Measurements from ENCODE around the gene RTKN2.

The RTKN2 gene

DNA sequence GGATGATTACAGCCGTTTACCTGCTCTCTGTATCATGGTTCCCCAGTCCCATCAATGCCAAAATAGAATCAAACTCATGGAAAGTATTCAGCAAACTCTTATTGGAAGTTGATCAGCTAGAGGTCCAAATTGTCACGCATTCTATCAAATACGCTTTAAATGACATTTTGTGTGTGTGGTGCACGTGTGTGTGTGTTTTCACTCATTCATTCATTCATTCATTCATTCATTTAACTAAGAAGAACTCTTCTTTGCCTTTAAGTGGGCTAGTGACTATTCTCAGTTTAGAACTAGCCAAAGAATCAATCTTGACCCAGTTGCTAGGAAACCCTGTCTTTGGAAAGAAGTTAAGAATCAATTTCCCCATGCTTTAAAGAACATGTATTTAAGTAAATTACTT, 102.8 kb downstream of the RTKN2 start:
- no peaks in the 10 kb centered on the region for H3K4me1 ChIP-seq (ENCODE audit: control insufficient read depth, insufficient read depth, low read length)
- no peaks in the 10 kb centered on the region for H3K27me3 ChIP-seq (ENCODE audit: control insufficient read depth, insufficient read depth, low read length)
- H3K4me3 ChIP-seq (ENCODE audit: low read depth, low read length): no peak overlapping the region
- H3K9ac ChIP-seq (ENCODE audit: low read depth, low read length): no peak overlapping the region
- no peaks in the 10 kb centered on the region for H3K9me3 ChIP-seq (ENCODE audit: control insufficient read depth, insufficient read depth, low read length)
- no peaks in the 10 kb centered on the region for H3K36me3 ChIP-seq (ENCODE audit: control insufficient read depth, insufficient read depth, low read length)

DNA sequence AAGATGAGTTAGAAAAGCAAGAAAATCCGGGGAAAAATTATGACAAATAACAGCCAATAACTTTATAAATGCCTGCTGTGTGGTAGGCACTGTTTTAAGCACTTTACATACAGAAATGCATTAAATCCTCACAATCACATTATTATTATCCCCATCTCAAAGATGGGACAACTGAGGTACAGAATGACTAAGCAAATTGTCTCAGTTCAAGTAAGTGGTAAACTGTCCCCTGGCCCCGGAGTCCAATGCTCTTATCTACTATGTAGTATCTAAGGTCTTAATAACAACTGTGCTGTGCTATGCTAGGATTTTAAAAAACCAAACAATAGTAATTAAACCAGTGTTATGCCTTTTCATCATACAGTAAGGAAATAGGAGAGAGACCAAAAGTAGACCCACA, 105.6 kb downstream of the RTKN2 start:
- Histone ChIP-seq H3K4me1 (ENCODE audit: control insufficient read depth, insufficient read depth, low read length) (no peaks in the 10 kb centered on the region), H3K9ac (ENCODE audit: low read depth, low read length) (no peak overlapping the region), H3K4me3 (ENCODE audit: low read depth, low read length) (no peak overlapping the region), H3K36me3 (ENCODE audit: control insufficient read depth, insufficient read depth, low read length) (no peaks in the 10 kb centered on the region), H3K9me3 (ENCODE audit: control insufficient read depth, insufficient read depth, low read length) (no peaks in the 10 kb centered on the region), H3K27me3 (ENCODE audit: control insufficient read depth, insufficient read depth, low read length) (no peaks in the 10 kb centered on the region)

GRCh38 chr10:62162261-62162981, 106.2 kb downstream of the RTKN2 start:
- no peaks in the 10 kb centered on the region for H3K4me1 ChIP-seq (ENCODE audit: control insufficient read depth, insufficient read depth, low read length)
- no peaks in the 10 kb centered on the region for H3K36me3 ChIP-seq (ENCODE audit: control insufficient read depth, insufficient read depth, low read length)
- H3K9me3 ChIP-seq (ENCODE audit: control insufficient read depth, insufficient read depth, low read length): no peaks in the 10 kb centered on the region
- H3K9ac ChIP-seq (ENCODE audit: low read depth, low read length): no peak overlapping the region
- H3K27me3 ChIP-seq (ENCODE audit: control insufficient read depth, insufficient read depth, low read length): no peaks in the 10 kb centered on the region
- H3K4me3 ChIP-seq (ENCODE audit: low read depth, low read length): no peak overlapping the region

DNA sequence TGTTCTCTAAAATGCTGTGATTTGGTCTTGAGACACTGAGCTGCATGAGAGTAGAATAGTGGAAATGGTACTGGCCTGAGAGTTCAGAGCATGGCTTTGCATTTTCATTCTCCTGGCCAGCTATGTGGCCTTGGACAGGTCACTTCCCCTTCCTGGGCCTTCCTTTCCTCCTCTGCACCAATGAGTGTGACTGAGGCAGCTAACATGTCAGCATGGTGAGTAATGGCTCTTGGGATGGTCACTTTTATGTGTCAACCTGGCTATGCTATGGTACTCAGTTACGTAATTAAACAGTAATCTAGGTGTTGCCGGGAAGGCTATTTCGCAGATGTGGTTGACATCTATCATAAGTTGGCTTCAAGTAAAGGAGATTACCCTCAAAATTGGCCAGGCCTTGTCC, 109.3 kb downstream of the RTKN2 start:
- Histone ChIP-seq H3K9me3 (ENCODE audit: control insufficient read depth, insufficient read depth, low read length) (no peaks in the 10 kb centered on the region), H3K9ac (ENCODE audit: low read depth, low read length) (no peak overlapping the region), H3K27me3 (ENCODE audit: control insufficient read depth, insufficient read depth, low read length) (no peaks in the 10 kb centered on the region), H3K36me3 (ENCODE audit: control insufficient read depth, insufficient read depth, low read length) (no peaks in the 10 kb centered on the region), H3K4me1 (ENCODE audit: control insufficient read depth, insufficient read depth, low read length) (no peaks in the 10 kb centered on the region), H3K4me3 (ENCODE audit: low read depth, low read length) (no peak overlapping the region)

- H3K36me3 ChIP-seq (ENCODE audit: control insufficient read depth, insufficient read depth, low read length): no peaks in the 10 kb centered on the region
- H3K9ac ChIP-seq (ENCODE audit: low read depth, low read length): no peak overlapping the region
- H3K4me1 ChIP-seq (ENCODE audit: control insufficient read depth, insufficient read depth, low read length): no peaks in the 10 kb centered on the region
- no peaks in the 10 kb centered on the region for H3K9me3 ChIP-seq (ENCODE audit: control insufficient read depth, insufficient read depth, low read length)
- H3K27me3 ChIP-seq (ENCODE audit: control insufficient read depth, insufficient read depth, low read length): no peaks in the 10 kb centered on the region
- H3K4me3 ChIP-seq (ENCODE audit: low read depth, low read length): no peak overlapping the region
These were observed 111.0 kb downstream of the RTKN2 start for GRCh38 chr10:62157601-62158000.

- no peak overlapping the region for H3K4me3 ChIP-seq (ENCODE audit: low read depth, low read length)
These were observed 113.5 kb downstream of the RTKN2 start for GRCh38 chr10:62155054-62155680.

GRCh38 chr10:62154231-62154630, 114.4 kb downstream of the RTKN2 start:
- no peak overlapping the region for H3K9ac ChIP-seq (ENCODE audit: low read depth, low read length)
- no peaks in the 10 kb centered on the region for H3K27me3 ChIP-seq (ENCODE audit: control insufficient read depth, insufficient read depth, low read length)
- H3K9me3 ChIP-seq (ENCODE audit: control insufficient read depth, insufficient read depth, low read length): no peaks in the 10 kb centered on the region
- no peaks in the 10 kb centered on the region for H3K36me3 ChIP-seq (ENCODE audit: control insufficient read depth, insufficient read depth, low read length)
- H3K4me3 ChIP-seq (ENCODE audit: low read depth, low read length): no peak overlapping the region
- no peaks in the 10 kb centered on the region for H3K4me1 ChIP-seq (ENCODE audit: control insufficient read depth, insufficient read depth, low read length)

More at GRCh38 chr10:62155054-62155680, 113.5 kb downstream of the RTKN2 start:
- Histone ChIP-seq H3K36me3 (ENCODE audit: control insufficient read depth, insufficient read depth, low read length) (no peaks in the 10 kb centered on the region), H3K9ac (ENCODE audit: low read depth, low read length) (no peak overlapping the region), H3K4me1 (ENCODE audit: control insufficient read depth, insufficient read depth, low read length) (no peaks in the 10 kb centered on the region), H3K27me3 (ENCODE audit: control insufficient read depth, insufficient read depth, low read length) (no peaks in the 10 kb centered on the region), H3K9me3 (ENCODE audit: control insufficient read depth, insufficient read depth, low read length) (no peaks in the 10 kb centered on the region)

- Histone ChIP-seq H3K27me3 (ENCODE audit: control insufficient read depth, insufficient read depth, low read length) (no peaks in the 10 kb centered on the region), H3K4me1 (ENCODE audit: control insufficient read depth, insufficient read depth, low read length) (no peaks in the 10 kb centered on the region), H3K9ac (ENCODE audit: low read depth, low read length) (no peak overlapping the region), H3K9me3 (ENCODE audit: control insufficient read depth, insufficient read depth, low read length) (no peaks in the 10 kb centered on the region), H3K36me3 (ENCODE audit: control insufficient read depth, insufficient read depth, low read length) (no peaks in the 10 kb centered on the region), H3K4me3 (ENCODE audit: low read depth, low read length) (no peak overlapping the region)
These were observed 115.5 kb downstream of the RTKN2 start for GRCh38 chr10:62153191-62153590.

DNA sequence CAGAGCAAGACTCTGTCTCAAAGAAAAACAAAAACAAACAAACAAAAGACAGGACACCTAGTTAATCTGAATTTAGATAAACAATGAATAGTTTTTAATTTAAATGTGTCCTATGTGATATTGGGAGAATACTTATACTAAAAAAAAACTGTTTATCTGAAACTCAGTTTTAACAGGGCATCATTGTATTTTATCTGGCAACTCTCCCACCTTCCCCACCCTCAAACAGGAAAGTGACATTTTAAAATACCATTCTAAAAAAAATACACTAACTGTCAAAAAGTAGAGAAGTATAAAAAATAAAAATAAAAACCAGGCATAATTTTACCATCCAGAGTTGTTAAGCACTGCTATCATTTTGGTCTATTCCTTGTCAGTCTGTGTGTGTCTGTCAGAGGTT, 119.0 kb downstream of the RTKN2 start:
- Histone ChIP-seq H3K9ac (ENCODE audit: low read depth, low read length) (no peak overlapping the region), H3K27me3 (ENCODE audit: control insufficient read depth, insufficient read depth, low read length) (no peaks in the 10 kb centered on the region), H3K4me1 (ENCODE audit: control insufficient read depth, insufficient read depth, low read length) (no peaks in the 10 kb centered on the region), H3K4me3 (ENCODE audit: low read depth, low read length) (no peak overlapping the region), H3K36me3 (ENCODE audit: control insufficient read depth, insufficient read depth, low read length) (no peaks in the 10 kb centered on the region), H3K9me3 (ENCODE audit: control insufficient read depth, insufficient read depth, low read length) (no peaks in the 10 kb centered on the region)

DNA sequence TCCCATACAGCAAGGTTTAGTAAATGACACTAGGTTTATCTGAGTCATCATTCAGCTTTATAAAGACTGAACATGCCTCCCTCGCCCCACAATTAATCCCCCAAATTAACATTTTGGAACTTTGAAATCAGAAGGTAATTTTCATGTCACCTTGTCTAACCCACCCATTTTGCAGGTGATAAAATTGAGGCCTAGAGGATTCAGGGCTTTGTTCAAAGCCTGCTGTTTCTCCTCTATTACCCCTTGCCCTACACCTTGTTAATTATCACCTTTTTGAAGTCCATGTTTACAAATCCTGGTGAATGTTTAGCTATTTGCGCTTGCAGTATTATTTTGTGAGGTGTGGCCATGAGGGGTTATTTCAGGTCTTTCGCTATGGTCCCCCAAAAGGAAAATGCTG, 120.5 kb downstream of the RTKN2 start:
- H3K27me3 ChIP-seq (ENCODE audit: control insufficient read depth, insufficient read depth, low read length): no peaks in the 10 kb centered on the region
- H3K9ac ChIP-seq (ENCODE audit: low read depth, low read length): no peak overlapping the region
- no peaks in the 10 kb centered on the region for H3K36me3 ChIP-seq (ENCODE audit: control insufficient read depth, insufficient read depth, low read length)
- no peaks in the 10 kb centered on the region for H3K4me1 ChIP-seq (ENCODE audit: control insufficient read depth, insufficient read depth, low read length)
- H3K4me3 ChIP-seq (ENCODE audit: low read depth, low read length): no peak overlapping the region
- H3K9me3 ChIP-seq (ENCODE audit: control insufficient read depth, insufficient read depth, low read length): no peaks in the 10 kb centered on the region

GRCh38 chr10:62147425-62147824, 121.2 kb downstream of the RTKN2 start:
- no peaks in the 10 kb centered on the region for H3K9me3 ChIP-seq (ENCODE audit: control insufficient read depth, insufficient read depth, low read length)
- H3K36me3 ChIP-seq (ENCODE audit: control insufficient read depth, insufficient read depth, low read length): no peaks in the 10 kb centered on the region
- no peaks in the 10 kb centered on the region for H3K4me1 ChIP-seq (ENCODE audit: control insufficient read depth, insufficient read depth, low read length)
- no peak overlapping the region for H3K9ac ChIP-seq (ENCODE audit: low read depth, low read length)
- no peaks in the 10 kb centered on the region for H3K27me3 ChIP-seq (ENCODE audit: control insufficient read depth, insufficient read depth, low read length)
- no peak overlapping the region for H3K4me3 ChIP-seq (ENCODE audit: low read depth, low read length)

- Histone ChIP-seq H3K4me1 (ENCODE audit: control insufficient read depth, insufficient read depth, low read length) (no peaks in the 10 kb centered on the region), H3K9me3 (ENCODE audit: control insufficient read depth, insufficient read depth, low read length) (no peaks in the 10 kb centered on the region), H3K9ac (ENCODE audit: low read depth, low read length) (no peak overlapping the region), H3K36me3 (ENCODE audit: control insufficient read depth, insufficient read depth, low read length) (no peaks in the 10 kb centered on the region), H3K4me3 (ENCODE audit: low read depth, low read length) (no peak overlapping the region), H3K27me3 (ENCODE audit: control insufficient read depth, insufficient read depth, low read length) (no peaks in the 10 kb centered on the region)
These were observed 131.7 kb downstream of the RTKN2 start for GRCh38 chr10:62136931-62137330.
